ENCODE results near the gene USH1C. TPM values are rescaled to one million over a fixed set of nuclear protein-coding genes. Genes with fewer than 3 reads are reported as not detected.

USH1C gene
- total RNA-seq, 1 donor from 2014 or later, result 0.72 TPM

- peaks cover 39% of the 10 kb centered on the region for H3K4me1 Mint-ChIP-seq (ENCODE audit: low read depth)
- no peak overlapping the region for H3K4me3 Mint-ChIP-seq (ENCODE audit: unreplicated experiment)
- DNase-seq (ENCODE audit: low spot score), result no peak
- no peaks in the 10 kb centered on the region for H3K9me3 Mint-ChIP-seq (ENCODE audit: low read depth)
- H3K27ac Mint-ChIP-seq (ENCODE audit: unreplicated experiment), result no peak overlapping the region
- H3K27me3 Mint-ChIP-seq (ENCODE audit: low read depth), result peaks cover 12% of the 10 kb centered on the region
- no peaks in the 10 kb centered on the region for H3K36me3 Mint-ChIP-seq (ENCODE audit: low read depth)
- TF ChIP-seq CTCF (IDR thresholded peaks at IDR 0.05), result no peak
Measured at GRCh38 chr11:17531636-17532113, 12.5 kb downstream of the USH1C start.

GRCh38 chr11:17531071-17531600 lies 13.1 kb downstream of the USH1C start:
- H3K27ac Mint-ChIP-seq (ENCODE audit: unreplicated experiment), result no peak overlapping the region
- no peak overlapping the region for H3K4me3 Mint-ChIP-seq (ENCODE audit: unreplicated experiment)
- no peaks in the 10 kb centered on the region for H3K36me3 Mint-ChIP-seq (ENCODE audit: low read depth)
- H3K4me1 Mint-ChIP-seq (ENCODE audit: low read depth), result peaks cover 39% of the 10 kb centered on the region
- H3K9me3 Mint-ChIP-seq (ENCODE audit: low read depth), result no peaks in the 10 kb centered on the region
- peak; percentile 56 for DNase-seq (ENCODE audit: low spot score)
- no peak for TF ChIP-seq CTCF (IDR thresholded peaks at IDR 0.05)
- peaks cover 10% of the 10 kb centered on the region for H3K27me3 Mint-ChIP-seq (ENCODE audit: low read depth)

GRCh38 chr11:17529844-17530185 lies 14.4 kb downstream of the USH1C start:
- peaks cover 7% of the 10 kb centered on the region for H3K27me3 Mint-ChIP-seq (ENCODE audit: low read depth)
- H3K4me3 Mint-ChIP-seq (ENCODE audit: unreplicated experiment), result no peak overlapping the region
- peak overlapping the region; percentile 42 for H3K27ac Mint-ChIP-seq (ENCODE audit: unreplicated experiment)
- peak; percentile 1 for TF ChIP-seq CTCF (IDR thresholded peaks at IDR 0.05)
- peak; percentile 57 for DNase-seq (ENCODE audit: low spot score)
- H3K9me3 Mint-ChIP-seq (ENCODE audit: low read depth), result no peaks in the 10 kb centered on the region
- no peaks in the 10 kb centered on the region for H3K36me3 Mint-ChIP-seq (ENCODE audit: low read depth)
- peaks cover 39% of the 10 kb centered on the region for H3K4me1 Mint-ChIP-seq (ENCODE audit: low read depth)

GRCh38 chr11:17528906-17529843 lies 15.0 kb downstream of the USH1C start:
- H3K27ac Mint-ChIP-seq (ENCODE audit: unreplicated experiment), result no peak overlapping the region
- H3K36me3 Mint-ChIP-seq (ENCODE audit: low read depth), result peaks cover 1% of the 10 kb centered on the region
- peak; percentile 11 for TF ChIP-seq CTCF (IDR thresholded peaks at IDR 0.05)

GRCh38 chr11:17528181-17528691 lies 16.0 kb downstream of the USH1C start:
- H3K4me1 Mint-ChIP-seq (ENCODE audit: low read depth), result peaks cover 39% of the 10 kb centered on the region
- no peaks in the 10 kb centered on the region for H3K9me3 Mint-ChIP-seq (ENCODE audit: low read depth)
- DNase-seq (ENCODE audit: low spot score), result peak; percentile 61
- H3K27me3 Mint-ChIP-seq (ENCODE audit: low read depth), result peaks cover 8% of the 10 kb centered on the region
- peaks cover 1% of the 10 kb centered on the region for H3K36me3 Mint-ChIP-seq (ENCODE audit: low read depth)
- H3K27ac Mint-ChIP-seq (ENCODE audit: unreplicated experiment), result no peak overlapping the region
- peak; percentile 81 for TF ChIP-seq CTCF (IDR thresholded peaks at IDR 0.05)
- no peak overlapping the region for H3K4me3 Mint-ChIP-seq (ENCODE audit: unreplicated experiment)

More at GRCh38 chr11:17528906-17529843, 15.0 kb downstream of the USH1C start:
- H3K9me3 Mint-ChIP-seq (ENCODE audit: low read depth), result no peaks in the 10 kb centered on the region
- H3K4me1 Mint-ChIP-seq (ENCODE audit: low read depth), result peaks cover 39% of the 10 kb centered on the region
- H3K4me3 Mint-ChIP-seq (ENCODE audit: unreplicated experiment), result no peak overlapping the region
- DNase-seq (ENCODE audit: low spot score), result peak; percentile 60
- H3K27me3 Mint-ChIP-seq (ENCODE audit: low read depth), result peaks cover 8% of the 10 kb centered on the region
